GM18868 (cell line): ENCODE results near the gene NELL2.

Experiments used
- ATAC-seq: cut with Tn5 transposase; IDR thresholded peaks from one replicate; pipeline ENCODE4 v1.9.1; 2021; ENCODE audit warnings: mild to moderate bottlenecking, moderate library complexity; ENCODE audit not compliant: unreplicated experiment

NELL2 gene

GRCh38 chr12:44637875-44638274 lies 238.2 kb downstream of the NELL2 start:
- ATAC-seq: no peak

GRCh38 chr12:44628180-44628579 lies 247.9 kb downstream of the NELL2 start:
- ATAC-seq: no peak

GRCh38 chr12:44627387-44628166 lies 248.5 kb downstream of the NELL2 start:
- no peak for ATAC-seq

GRCh38 chr12:44626883-44627282 lies 249.2 kb downstream of the NELL2 start:
- ATAC-seq: no peak

GRCh38 chr12:44618946-44619345 lies 257.2 kb downstream of the NELL2 start:
- no peak for ATAC-seq

GRCh38 chr12:44616402-44616801 lies 259.7 kb downstream of the NELL2 start:
- ATAC-seq: no peak

- no peak for ATAC-seq
These were observed 264.6 kb downstream of the NELL2 start for GRCh38 chr12:44611538-44611937.

- ATAC-seq: no peak
These were observed 272.4 kb downstream of the NELL2 start for GRCh38 chr12:44603701-44604100.

- ATAC-seq: no peak
These were observed 283.5 kb downstream of the NELL2 start for GRCh38 chr12:44592626-44593025.

GRCh38 chr12:44589697-44590096 lies 286.4 kb downstream of the NELL2 start:
- no peak for ATAC-seq

- no peak for ATAC-seq
These were observed 287.5 kb downstream of the NELL2 start for GRCh38 chr12:44588651-44589050.

GRCh38 chr12:44584625-44585024 lies 291.5 kb downstream of the NELL2 start:
- no peak for ATAC-seq

- no peak for ATAC-seq
These were observed 293.6 kb downstream of the NELL2 start for GRCh38 chr12:44582521-44582920.

GRCh38 chr12:44581642-44582242 lies 294.4 kb downstream of the NELL2 start:
- ATAC-seq: no peak

- ATAC-seq: no peak
These were observed 301.5 kb downstream of the NELL2 start for GRCh38 chr12:44574586-44574985.

GRCh38 chr12:44573723-44574122 lies 302.4 kb downstream of the NELL2 start:
- no peak for ATAC-seq

GRCh38 chr12:44571006-44571550 lies 305.0 kb downstream of the NELL2 start:
- no peak for ATAC-seq

- ATAC-seq: no peak
These were observed 306.0 kb downstream of the NELL2 start for GRCh38 chr12:44570036-44570583.

GRCh38 chr12:44565163-44565562 lies 311.0 kb downstream of the NELL2 start:
- no peak for ATAC-seq

- ATAC-seq: no peak
These were observed 312.6 kb downstream of the NELL2 start for GRCh38 chr12:44563486-44563885.

- no peak for ATAC-seq
These were observed 317.6 kb downstream of the NELL2 start for GRCh38 chr12:44558340-44559100.
